Esophagus muscularis mucosa (tissue), 3 donors: ENCODE results near the gene IGSF21.

Experiments used
- CTCF ChIP-seq, 3 experiments: fragments of 200-600 bp in 2 of 3; fragments of 450-650 bp in 1 of 3; sonication (generic) in 2 of 3; IDR thresholded peaks; one replicate each; pipeline ENCODE4 v1.5.1; 2017 to 2019; ENCODE audit warnings: antibody characterized with exemption in 3 of 3, mild to moderate bottlenecking in 2 of 3, moderate library complexity in 1 of 3
- POLR2A ChIP-seq: fragments of 450-650 bp; IDR thresholded peaks from one replicate; pipeline ENCODE4 v1.6.1; 2017; ENCODE audit warnings: antibody characterized with exemption, moderate library complexity, mild to moderate bottlenecking, low read depth
- POLR2AphosphoS5 ChIP-seq, 2 donors: sonication (generic); formaldehyde crosslinking; IDR thresholded peaks; one replicate each; pipeline ENCODE4 v1.6.1; 2017; ENCODE audit warnings: antibody characterized with exemption in 2 of 2

- TF ChIP-seq CTCF (IDR thresholded peaks at IDR 0.05) (no peak), POLR2AphosphoS5 (IDR thresholded peaks at IDR 0.05) (no peak), POLR2A (no peak)
Measured at GRCh38 chr1:18257778-18258177, 150.2 kb downstream of the IGSF21 start.
